Ascending aorta (tissue), 2 donors: Measurements from ENCODE around the gene ELMO1. TPM values are rescaled to one million over a fixed set of nuclear protein-coding genes. Genes with fewer than 3 reads are reported as not detected.

Source experiments
- DNase-seq, 2 donors: peaks; one replicate each; pipeline ENCODE4 v3.0.0-alpha.2; 2019; ENCODE audit warnings: low spot score in 2 of 2
- H3K27ac ChIP-seq, 2 donors: fragments of 200-600 bp; sonication (generic); one replicate each; pipeline ENCODE4 v1.5.1; 2016 to 2017; ENCODE audit warnings: mild to moderate bottlenecking in 1 of 2
- H3K27me3 ChIP-seq: fragments of 200-600 bp; sonication (generic); one replicate; pipeline ENCODE4 v1.5.1; 2017
- H3K36me3 ChIP-seq, 2 donors: fragments of 200-600 bp; sonication (generic); one replicate each; pipeline ENCODE4 v1.5.1; 2016
- H3K4me1 ChIP-seq, 2 donors: fragments of 200-600 bp; sonication (generic); one replicate each; pipeline ENCODE4 v1.5.1; 2016 to 2017; ENCODE audit warnings: mild to moderate bottlenecking in 1 of 2
- H3K4me3 ChIP-seq, 2 donors: fragments of 200-600 bp; sonication (generic); one replicate each; pipeline ENCODE4 v1.5.1; 2016 to 2017; ENCODE audit warnings: mild to moderate bottlenecking in 1 of 2
- H3K9me3 ChIP-seq, 2 donors: fragments of 200-600 bp; sonication (generic); one replicate each; pipeline ENCODE4 v1.5.1; 2016
- CTCF ChIP-seq, 3 experiments: fragments of 200-600 bp in 2 of 3; fragments of 450-650 bp in 1 of 3; sonication (generic) in 2 of 3; IDR thresholded peaks; one replicate each; pipeline ENCODE4 v1.5.1; 2016 to 2019; ENCODE audit warnings: antibody characterized with exemption in 3 of 3, mild to moderate bottlenecking in 1 of 3, moderate library complexity in 1 of 3
- intact Hi-C: fragments of 100-400 bp; cut with DNase I; formaldehyde crosslinking; loops from one replicate; pipeline ENCODE4 v1.15.1; 2023
- total RNA-seq: library from RNA; depleted of rRNA; stranded (reverse); fragments of >200 nt; gene quantifications from one replicate; pipeline ENCODE4 v1.1.0, GENCODE V29; 2016

Gene ELMO1
- total RNA-seq, 1 donor from 2014 or later = 40.8 TPM

- H3K27me3 ChIP-seq = no peaks in the 10 kb centered on the region
- H3K9me3 ChIP-seq = no peaks in the 10 kb centered on the region
- H3K27ac ChIP-seq = no peak overlapping the region
- no peak for DNase-seq
- intact Hi-C loops = loop anchor here (10.0 kb wide), 1 partner anchor 228 kb away; the partner anchor contains the start of gene ELMO1
- no peaks in the 10 kb centered on the region for H3K36me3 ChIP-seq
- no peak for TF ChIP-seq CTCF (IDR thresholded peaks at IDR 0.05)
- H3K4me3 ChIP-seq = no peak overlapping the region
- H3K4me1 ChIP-seq = no peaks in the 10 kb centered on the region
Observed at GRCh38 chr7:37216156-37216852, 232.4 kb downstream of the ELMO1 start.

- Histone ChIP-seq H3K4me3 (no peak overlapping the region), H3K4me1 (peaks cover 0 to 3% of the 10 kb centered on the region in 2 donors)
- intact Hi-C loops = loop anchor here (10.0 kb wide), 1 partner anchor 229 kb away; the partner anchor contains the start of gene ELMO1
Observed at GRCh38 chr7:37215290-37215923, 233.3 kb downstream of the ELMO1 start.

GRCh38 chr7:37212556-37212955 lies 236.1 kb downstream of the ELMO1 start:
- no peak overlapping the region for H3K4me3 ChIP-seq
- DNase-seq = no peak
- no peaks in the 10 kb centered on the region for H3K27me3 ChIP-seq
- H3K9me3 ChIP-seq = no peaks in the 10 kb centered on the region
- TF ChIP-seq CTCF (IDR thresholded peaks at IDR 0.05) = no peak
- intact Hi-C loops = loop anchor here (10.0 kb wide), 1 partner anchor 232 kb away; the partner anchor contains the start of gene ELMO1
- H3K36me3 ChIP-seq = no peaks in the 10 kb centered on the region
- no peak overlapping the region for H3K27ac ChIP-seq
- peaks cover 0 to 23% of the 10 kb centered on the region in 2 donors for H3K4me1 ChIP-seq

More at GRCh38 chr7:37215290-37215923, 233.3 kb downstream of the ELMO1 start:
- Histone ChIP-seq H3K36me3 (no peaks in the 10 kb centered on the region), H3K27ac (no peak overlapping the region), H3K27me3 (no peaks in the 10 kb centered on the region), H3K9me3 (no peaks in the 10 kb centered on the region)
- no peak for DNase-seq
- no peak for TF ChIP-seq CTCF (IDR thresholded peaks at IDR 0.05)

- Histone ChIP-seq H3K4me3 (no peak overlapping the region), H3K27ac (peak overlapping the region in 1 of 2 donors; percentile 6), H3K4me1 (peaks cover 0 to 23% of the 10 kb centered on the region in 2 donors), H3K9me3 (no peaks in the 10 kb centered on the region), H3K27me3 (no peaks in the 10 kb centered on the region), H3K36me3 (no peaks in the 10 kb centered on the region)
- DNase-seq = no peak
- no peak for TF ChIP-seq CTCF (IDR thresholded peaks at IDR 0.05)
- intact Hi-C loops = loop anchor here (10.0 kb wide), 1 partner anchor 233 kb away; the partner anchor contains the start of gene ELMO1
Observed at GRCh38 chr7:37212051-37212450, 236.6 kb downstream of the ELMO1 start.

GRCh38 chr7:37211097-37211880 lies 237.4 kb downstream of the ELMO1 start:
- Histone ChIP-seq H3K4me3 (peak overlapping the region in 1 of 2 donors; percentile 11), H3K4me1 (peaks cover 0 to 23% of the 10 kb centered on the region in 2 donors), H3K27me3 (no peaks in the 10 kb centered on the region), H3K27ac (peak overlapping the region; percentile 6 to 69), H3K36me3 (no peaks in the 10 kb centered on the region), H3K9me3 (no peaks in the 10 kb centered on the region)
- intact Hi-C loops = loop anchor here (10.0 kb wide), 1 partner anchor 234 kb away; the partner anchor contains the start of gene ELMO1
- DNase-seq = no peak
- TF ChIP-seq CTCF (IDR thresholded peaks at IDR 0.05) = no peak
